HepG2 (cell line): ENCODE data around the gene DDAH2. TPM values are rescaled to one million over a fixed set of nuclear protein-coding genes. Genes with fewer than 3 reads are reported as not detected.

Source experiments
- ATF7-NPFF ChIP-seq: sonication (generic); formaldehyde crosslinking; IDR thresholded peaks from 2 replicates; pipeline ENCODE4 v1.8.1; 2023; ENCODE audit warnings: mild to moderate bottlenecking, low read depth, missing genetic modification reagents, moderate library complexity
- BORCS8-MEF2B ChIP-seq: sonication (generic); formaldehyde crosslinking; IDR thresholded peaks from 2 replicates; pipeline ENCODE4 v1.8.0; 2022; ENCODE audit warnings: mild to moderate bottlenecking, missing genetic modification reagents
- FIP1L1 ChIP-seq: fragments of 200-400 bp; formaldehyde crosslinking; IDR thresholded peaks from 2 replicates; pipeline ENCODE4 v1.6.1; 2018; ENCODE audit warnings: low read depth, mild to moderate bottlenecking, low read length, moderate library complexity, borderline replicate concordance; ENCODE audit not compliant: insufficient read depth
- KAT8 ChIP-seq: IDR thresholded peaks from 2 replicates; pipeline ENCODE4 v1.6.1; 2016; ENCODE audit warnings: missing genetic modification reagents, missing compliant biosample characterization
- MYNN ChIP-seq: sonication (generic); formaldehyde crosslinking; IDR thresholded peaks from 2 replicates; pipeline ENCODE4 v1.4.0; 2020; ENCODE audit warnings: mild to moderate bottlenecking, low read depth, missing genetic modification reagents
- NFYC ChIP-seq: IDR thresholded peaks from 2 replicates; pipeline ENCODE4 v1.6.1; 2016; ENCODE audit warnings: missing genetic modification reagents, missing compliant biosample characterization
- PAWR ChIP-seq: sonication (generic); formaldehyde crosslinking; IDR thresholded peaks from 2 replicates; pipeline ENCODE4 v1.4.0; 2020; ENCODE audit warnings: missing genetic modification reagents, mild to moderate bottlenecking, borderline replicate concordance
- RBAK ChIP-seq: sonication (generic); formaldehyde crosslinking; IDR thresholded peaks from 2 replicates; pipeline ENCODE4 v1.5.1; 2020; ENCODE audit warnings: mild to moderate bottlenecking, missing genetic modification reagents
- SAP130 ChIP-seq: IDR thresholded peaks from 2 replicates; pipeline ENCODE4 v1.6.1; 2016; ENCODE audit warnings: low read depth
- SNAPC2 ChIP-seq: sonication (generic); formaldehyde crosslinking; IDR thresholded peaks from 2 replicates; pipeline ENCODE4 v1.8.1; 2022; ENCODE audit warnings: mild to moderate bottlenecking, missing genetic modification reagents
- SP5 ChIP-seq: IDR thresholded peaks from 2 replicates; pipeline ENCODE4 v1.6.1; 2016; ENCODE audit warnings: low read depth, borderline replicate concordance
- TAF15 ChIP-seq: fragments of 200-400 bp; formaldehyde crosslinking; IDR thresholded peaks from one replicate; pipeline ENCODE4 v1.6.1; 2018; ENCODE audit warnings: mild to moderate bottlenecking, low read depth, low read length; ENCODE audit not compliant: poor library complexity, severe bottlenecking
- ZBTB1 ChIP-seq: sonication (generic); formaldehyde crosslinking; IDR thresholded peaks from 2 replicates; pipeline ENCODE4 v1.4.0; 2020; ENCODE audit warnings: missing genetic modification reagents, borderline replicate concordance
- ZBTB7A ChIP-seq: sonication (generic); formaldehyde crosslinking; IDR thresholded peaks from 2 replicates; pipeline ENCODE4 v1.8.0; 2022; ENCODE audit warnings: mild to moderate bottlenecking, missing genetic modification reagents
- ZBTB7B ChIP-seq: sonication (generic); formaldehyde crosslinking; IDR thresholded peaks from 2 replicates; pipeline ENCODE4 v1.4.0; 2020; ENCODE audit warnings: missing genetic modification reagents
- ZFP36L2 ChIP-seq: sonication (generic); formaldehyde crosslinking; IDR thresholded peaks from 2 replicates; pipeline ENCODE4 v1.4.0; 2020; ENCODE audit warnings: missing genetic modification reagents
- ZNF335 ChIP-seq: sonication (generic); formaldehyde crosslinking; IDR thresholded peaks from 2 replicates; pipeline ENCODE4 v1.4.0; 2020; ENCODE audit warnings: missing genetic modification reagents
- ZNF501 ChIP-seq: sonication (generic); formaldehyde crosslinking; IDR thresholded peaks from 2 replicates; pipeline ENCODE4 v1.5.1; 2020; ENCODE audit warnings: mild to moderate bottlenecking, moderate library complexity, missing genetic modification reagents
- ZNF724P ChIP-seq: sonication (generic); formaldehyde crosslinking; IDR thresholded peaks from 2 replicates; pipeline ENCODE4 v1.8.0; 2022; ENCODE audit warnings: missing genetic modification reagents, borderline replicate concordance
- polyA plus RNA-seq, 8 experiments: library from polyadenylated mRNA; depleted of rRNA in 3 of 8; stranded (reverse) in 7 of 8; unstranded in 1 of 8; fragments of >200 nt; fragmentation: Illumina TruSeq in 4 of 8; extraction: Trizol in 4 of 8; gene quantifications; 2 replicates each; pipeline versions ENCODE4 v1.2.1 to v1.2.3, GENCODE V29; 2011 to 2016; ENCODE audit warnings: low read depth in 4 of 8, missing spikeins in 1 of 8, mixed read lengths in 1 of 8; ENCODE audit not compliant: insufficient read depth in 1 of 8
- total RNA-seq, 5 experiments: library from RNA; depleted of rRNA; stranded (reverse); fragments of >200 nt; fragmentation: Illumina TruSeq; extraction: Trizol; gene quantifications; 2 replicates each; pipeline ENCODE4 v1.2.3, GENCODE V29; 2016; ENCODE audit warnings: low read depth in 1 of 5
- TF ChIP-seq, protein P1 (sequence below): sonication (generic); formaldehyde crosslinking; IDR thresholded peaks from 2 replicates; pipeline ENCODE4 v1.4.0; 2020; ENCODE audit warnings: missing genetic modification reagents, borderline replicate concordance
- TF ChIP-seq, protein P2 (sequence below): sonication (generic); formaldehyde crosslinking; IDR thresholded peaks from 2 replicates; pipeline ENCODE4 v1.4.0; 2020; ENCODE audit warnings: mild to moderate bottlenecking, missing genetic modification reagents
- TF ChIP-seq, protein P3 (sequence below): sonication (generic); formaldehyde crosslinking; IDR thresholded peaks from 2 replicates; pipeline ENCODE4 v1.4.0; 2020; ENCODE audit warnings: missing genetic modification reagents, low read depth, mild to moderate bottlenecking, borderline replicate concordance
- TF ChIP-seq, protein P4 (sequence below): IDR thresholded peaks from 2 replicates; pipeline ENCODE4 v1.6.1; 2018; ENCODE audit warnings: missing genetic modification reagents, mild to moderate bottlenecking, missing compliant biosample characterization

Gene DDAH2
- total and polyA plus RNA-seq, 2 of the 13 experiments (the other 11 are each of a cell fraction or from before 2014, with no cell fraction given): 16.4 to 21.1 TPM

- TF ChIP-seq PAWR (CRISPR knock-in tag): no peak
- TF ChIP-seq, protein P1, sequence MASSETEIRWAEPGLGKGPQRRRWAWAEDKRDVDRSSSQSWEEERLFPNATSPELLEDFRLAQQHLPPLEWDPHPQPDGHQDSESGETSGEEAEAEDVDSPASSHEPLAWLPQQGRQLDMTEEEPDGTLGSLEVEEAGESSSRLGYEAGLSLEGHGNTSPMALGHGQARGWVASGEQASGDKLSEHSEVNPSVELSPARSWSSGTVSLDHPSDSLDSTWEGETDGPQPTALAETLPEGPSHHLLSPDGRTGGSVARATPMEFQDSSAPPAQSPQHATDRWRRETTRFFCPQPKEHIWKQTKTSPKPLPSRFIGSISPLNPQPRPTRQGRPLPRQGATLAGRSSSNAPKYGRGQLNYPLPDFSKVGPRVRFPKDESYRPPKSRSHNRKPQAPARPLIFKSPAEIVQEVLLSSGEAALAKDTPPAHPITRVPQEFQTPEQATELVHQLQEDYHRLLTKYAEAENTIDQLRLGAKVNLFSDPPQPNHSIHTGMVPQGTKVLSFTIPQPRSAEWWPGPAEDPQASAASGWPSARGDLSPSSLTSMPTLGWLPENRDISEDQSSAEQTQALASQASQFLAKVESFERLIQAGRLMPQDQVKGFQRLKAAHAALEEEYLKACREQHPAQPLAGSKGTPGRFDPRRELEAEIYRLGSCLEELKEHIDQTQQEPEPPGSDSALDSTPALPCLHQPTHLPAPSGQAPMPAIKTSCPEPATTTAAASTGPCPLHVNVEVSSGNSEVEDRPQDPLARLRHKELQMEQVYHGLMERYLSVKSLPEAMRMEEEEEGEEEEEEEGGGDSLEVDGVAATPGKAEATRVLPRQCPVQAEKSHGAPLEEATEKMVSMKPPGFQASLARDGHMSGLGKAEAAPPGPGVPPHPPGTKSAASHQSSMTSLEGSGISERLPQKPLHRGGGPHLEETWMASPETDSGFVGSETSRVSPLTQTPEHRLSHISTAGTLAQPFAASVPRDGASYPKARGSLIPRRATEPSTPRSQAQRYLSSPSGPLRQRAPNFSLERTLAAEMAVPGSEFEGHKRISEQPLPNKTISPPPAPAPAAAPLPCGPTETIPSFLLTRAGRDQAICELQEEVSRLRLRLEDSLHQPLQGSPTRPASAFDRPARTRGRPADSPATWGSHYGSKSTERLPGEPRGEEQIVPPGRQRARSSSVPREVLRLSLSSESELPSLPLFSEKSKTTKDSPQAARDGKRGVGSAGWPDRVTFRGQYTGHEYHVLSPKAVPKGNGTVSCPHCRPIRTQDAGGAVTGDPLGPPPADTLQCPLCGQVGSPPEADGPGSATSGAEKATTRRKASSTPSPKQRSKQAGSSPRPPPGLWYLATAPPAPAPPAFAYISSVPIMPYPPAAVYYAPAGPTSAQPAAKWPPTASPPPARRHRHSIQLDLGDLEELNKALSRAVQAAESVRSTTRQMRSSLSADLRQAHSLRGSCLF (CRISPR knock-in tag): 0 out of 2 replicates have a peak, but pooled peaks have one; percentile 30
- TF ChIP-seq MYNN (CRISPR knock-in tag): no peak
- TF ChIP-seq, protein P2, sequence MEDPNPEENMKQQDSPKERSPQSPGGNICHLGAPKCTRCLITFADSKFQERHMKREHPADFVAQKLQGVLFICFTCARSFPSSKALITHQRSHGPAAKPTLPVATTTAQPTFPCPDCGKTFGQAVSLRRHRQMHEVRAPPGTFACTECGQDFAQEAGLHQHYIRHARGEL (CRISPR knock-in tag): no peak
- TF ChIP-seq NFYC (CRISPR knock-in tag): peak; percentile 75
- peak; percentile 90 for TF ChIP-seq ZNF501
- 0 out of 2 replicates have a peak, but pooled peaks have one; percentile 16 for TF ChIP-seq SP5 (CRISPR knock-in tag)
- peak; percentile 21 for TF ChIP-seq TAF15
- peak; percentile 95 for TF ChIP-seq ZBTB7B (CRISPR knock-in tag)
- peak; percentile 56 for TF ChIP-seq KAT8 (CRISPR knock-in tag)
- TF ChIP-seq, protein P3, sequence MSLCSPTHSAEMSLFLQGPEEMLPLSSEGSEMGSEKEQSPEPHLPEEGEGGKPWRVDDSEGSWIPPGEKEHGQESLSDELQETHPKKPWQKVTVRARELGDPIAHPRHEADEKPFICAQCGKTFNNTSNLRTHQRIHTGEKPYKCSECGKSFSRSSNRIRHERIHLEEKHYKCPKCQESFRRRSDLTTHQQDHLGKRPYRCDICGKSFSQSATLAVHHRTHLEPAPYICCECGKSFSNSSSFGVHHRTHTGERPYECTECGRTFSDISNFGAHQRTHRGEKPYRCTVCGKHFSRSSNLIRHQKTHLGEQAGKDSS (CRISPR knock-in tag): peak; percentile 49; the same call in 1 of the 2 replicates
- TF ChIP-seq ZFP36L2 (CRISPR knock-in tag): no peak
- TF ChIP-seq ZNF724P (CRISPR knock-in tag): 0 out of 2 replicates have a peak, but pooled peaks have one; percentile 15
- no peak for TF ChIP-seq RBAK (CRISPR knock-in tag)
- peak; percentile 82 for TF ChIP-seq ATF7-NPFF (CRISPR knock-in tag)
- TF ChIP-seq FIP1L1: no peak
- TF ChIP-seq ZNF335: peak; percentile 77
- TF ChIP-seq, protein P4, sequence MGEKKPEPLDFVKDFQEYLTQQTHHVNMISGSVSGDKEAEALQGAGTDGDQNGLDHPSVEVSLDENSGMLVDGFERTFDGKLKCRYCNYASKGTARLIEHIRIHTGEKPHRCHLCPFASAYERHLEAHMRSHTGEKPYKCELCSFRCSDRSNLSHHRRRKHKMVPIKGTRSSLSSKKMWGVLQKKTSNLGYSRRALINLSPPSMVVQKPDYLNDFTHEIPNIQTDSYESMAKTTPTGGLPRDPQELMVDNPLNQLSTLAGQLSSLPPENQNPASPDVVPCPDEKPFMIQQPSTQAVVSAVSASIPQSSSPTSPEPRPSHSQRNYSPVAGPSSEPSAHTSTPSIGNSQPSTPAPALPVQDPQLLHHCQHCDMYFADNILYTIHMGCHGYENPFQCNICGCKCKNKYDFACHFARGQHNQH (CRISPR knock-in tag): peak; percentile 45; the same call in 1 of the 2 replicates
- TF ChIP-seq SNAPC2: no peak
- TF ChIP-seq BORCS8-MEF2B: no peak
- peak; percentile 79 for TF ChIP-seq SAP130 (CRISPR knock-in tag)
- TF ChIP-seq ZBTB1 (CRISPR knock-in tag): no peak
- peak; percentile 81; the same call in 1 of the 2 replicates for TF ChIP-seq ZBTB7A (CRISPR knock-in tag)
These were observed 37.1 kb upstream of the DDAH2 start (continued) for GRCh38 chr6:31765910-31766794.
